ENCODE data around the gene ZNF763. TPM values are rescaled to one million over a fixed set of nuclear protein-coding genes. Genes with fewer than 3 reads are reported as not detected.
"Not testable (repeated sequence)": the region's sequence is repeated elsewhere in the genome, so short reads cannot be mapped to it uniquely, and the experiment has no call there.

ZNF763 gene
- total and polyA plus RNA-seq, 11 donors, result 1.3 to 6.2 (median 5.0) TPM

DNA sequence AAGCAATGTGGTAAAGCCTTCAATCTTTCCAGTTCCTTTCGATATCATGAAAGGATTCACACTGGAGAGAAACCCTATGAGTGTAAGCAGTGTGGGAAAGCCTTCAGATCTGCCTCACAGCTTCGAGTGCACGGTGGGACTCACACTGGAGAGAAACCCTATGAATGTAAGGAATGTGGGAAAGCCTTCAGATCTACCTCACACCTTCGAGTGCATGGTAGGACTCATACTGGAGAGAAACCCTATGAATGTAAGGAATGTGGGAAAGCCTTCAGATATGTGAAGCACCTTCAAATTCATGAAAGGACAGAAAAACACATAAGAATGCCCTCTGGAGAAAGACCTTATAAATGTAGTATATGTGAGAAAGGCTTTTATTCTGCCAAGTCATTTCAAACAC is 15.6 kb upstream of the ZNF763 start:
- Histone ChIP-seq H3K9me3 (peaks cover 8 to 100% (median 89%) of the 10 kb centered on the region in 12 donors), H3K27me3 (no peaks in the 10 kb centered on the region), H3K4me3 (no peak overlapping the region), H3K27ac (no peak overlapping the region), H3K36me3 (peaks cover 23 to 85% (median 37%) of the 10 kb centered on the region in 9 donors), H3K4me1 (no peaks in the 10 kb centered on the region)
- WGBS, 4 donors, result 97 to 99% (median 98%) methylated on average over 4 of the region's 4 CpGs
- ATAC-seq (no peak), DNase-seq (no peak)
- no peak for TF ChIP-seq POLR2A (IDR thresholded peaks at IDR 0.05)
- no peak for TF ChIP-seq CTCF (IDR thresholded peaks at IDR 0.05)
- intact Hi-C loops (cut with DNase I), result no loop called here

DNA sequence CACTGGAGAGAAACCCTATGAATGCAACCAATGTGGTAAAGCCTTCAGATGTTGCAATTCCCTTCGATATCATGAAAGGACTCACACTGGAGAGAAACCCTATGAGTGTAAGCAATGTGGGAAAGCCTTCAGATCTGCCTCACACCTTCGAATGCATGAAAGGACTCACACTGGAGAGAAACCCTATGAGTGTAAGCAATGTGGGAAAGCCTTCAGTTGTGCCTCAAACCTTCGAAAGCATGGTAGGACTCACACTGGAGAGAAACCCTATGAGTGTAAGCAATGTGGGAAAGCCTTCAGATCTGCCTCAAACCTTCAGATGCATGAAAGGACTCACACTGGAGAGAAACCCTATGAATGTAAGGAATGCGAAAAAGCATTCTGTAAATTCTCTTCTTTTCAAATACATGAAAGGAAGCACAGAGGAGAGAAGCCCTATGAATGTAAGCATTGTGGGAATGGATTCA is 15.2 kb upstream of the ZNF763 start:
- H3K27me3 ChIP-seq; H3K4me1 ChIP-seq; intact Hi-C loops (cut with DNase I); DNase-seq; H3K27ac ChIP-seq; H3K4me3 ChIP-seq; ATAC-seq: not testable (repeated sequence)
- H3K9me3 ChIP-seq, result peaks cover 8 to 100% (median 86%) of the 10 kb centered on the region in 12 donors
- peaks cover 23 to 81% (median 36%) of the 10 kb centered on the region in 9 donors for H3K36me3 ChIP-seq
- 96 to 100% (median 99%) methylated on average over 4 of the region's 4 CpGs for WGBS, 4 donors

GRCh38 chr19:11950312-11950711 is 14.5 kb upstream of the ZNF763 start:
- TF ChIP-seq POLR2A (IDR thresholded peaks at IDR 0.05), result no peak
- no peak for TF ChIP-seq CTCF (IDR thresholded peaks at IDR 0.05)
- no peaks in the 10 kb centered on the region for H3K27me3 ChIP-seq
- peaks cover 23 to 75% (median 36%) of the 10 kb centered on the region in 9 donors for H3K36me3 ChIP-seq
- no peak overlapping the region for H3K4me3 ChIP-seq
- H3K4me1 ChIP-seq, result no peaks in the 10 kb centered on the region
- no peak overlapping the region for H3K27ac ChIP-seq
- ATAC-seq (no peak), DNase-seq (no peak)
- 95 to 99% (median 97%) methylated on average over 5 of the region's 5 CpGs for WGBS, 4 donors
- intact Hi-C loops (cut with DNase I), result no loop called here
- H3K9me3 ChIP-seq, result peaks cover 8 to 97% (median 79%) of the 10 kb centered on the region in 12 donors

- peak overlapping the region in 11 of 12 donors; percentile 81 to 99 (median 93) for H3K27ac ChIP-seq
- intact Hi-C loops (cut with DNase I), result loop anchor here (1.0 to 5.0 kb wide), 14 partner anchors 23 to 179 kb away; partner anchors contain the start of genes ZNF20 (in 7 of the 10), ZNF700 (in 5 of the 10) and ZNF69 (in 1 of the 10)
- 26 to 30% (median 28%) methylated on average over 26 of the region's 26 CpGs for WGBS, 4 donors
- DNase-seq, result peak; percentile 87 to 92 (median 87)
- H3K36me3 ChIP-seq, result no peaks in the 10 kb centered on the region
- H3K27me3 ChIP-seq, result no peaks in the 10 kb centered on the region
- peak overlapping the region in 8 of 12 donors; percentile 59 to 94 (median 81) for H3K4me3 ChIP-seq
- H3K4me1 ChIP-seq, result peaks cover 0 to 22% (median 13%) of the 10 kb centered on the region in 12 donors
- ATAC-seq, result peak; percentile 74 to 88 (median 80)
- TF ChIP-seq CTCF (IDR thresholded peaks at IDR 0.05) (peak; percentile 84 to 93 (median 90)), POLR2A (IDR thresholded peaks at IDR 0.05) (no peak)
- H3K9me3 ChIP-seq, result no peaks in the 10 kb centered on the region
Observed at GRCh38 chr19:11963566-11964355, 1.1 kb upstream of the ZNF763 start.
